ENCODE measurements around the gene CS. TPM values are rescaled to one million over a fixed set of nuclear protein-coding genes. Genes with fewer than 3 reads are reported as not detected.

The CS gene
- total RNA-seq, 1 experiment from 2014 or later = 250 TPM

- no peaks in the 10 kb centered on the region for H3K9me3 ChIP-seq (ENCODE audit: control insufficient read depth, low read depth, low read length)
- TF ChIP-seq CTCF (conservative IDR thresholded peaks at IDR 0.05) = no peak
- H3K36me3 Mint-ChIP-seq (ENCODE audit: insufficient read depth in 1 of 3, low read depth in 3 of 3) = peaks cover 50 to 87% (median 80%) of the 10 kb centered on the region in 3 experiments; a peak in 6 of 7 replicates
These were observed 52.2 kb downstream of the CS start for GRCh38 chr12:56247923-56248322.

More at GRCh38 chr12:56247923-56248322, 52.2 kb downstream of the CS start:
- Mint-ChIP-seq H3K4me1 (no peaks in the 10 kb centered on the region), H3K27me3 (ENCODE audit: low read depth) (no peaks in the 10 kb centered on the region), H3K9me3 (no peaks in the 10 kb centered on the region; a peak in 1 of 5 replicates), H3K4me3 (no peak overlapping the region), H3K27ac (no peak overlapping the region)
- H3K4ac ChIP-seq (ENCODE audit: low read depth, low read length) = no peak overlapping the region
- no peak overlapping the region for H3K4me2 ChIP-seq (ENCODE audit: insufficient read depth, insufficient read length, low read length)
- no peak overlapping the region for H4K5ac ChIP-seq (ENCODE audit: insufficient read length, low read depth, low read length)
- no peak overlapping the region for H2BK15ac ChIP-seq (ENCODE audit: low read depth, low read length)
- WGBS (ENCODE audit: extremely low coverage, insufficient read length, low lambda C conversion rate) = no CpG with 5 or more reads among the region's 16 CpGs
- no peak overlapping the region for H2BK20ac ChIP-seq (ENCODE audit: low read depth, low read length, poor library complexity, severe bottlenecking)
- H2BK12ac ChIP-seq (ENCODE audit: insufficient read length, low read depth, low read length) = no peak overlapping the region
- H3K4me1 ChIP-seq (ENCODE audit: insufficient read depth, low read length) = no peaks in the 10 kb centered on the region
- peak; percentile 27 for DNase-seq
- H3K23me2 ChIP-seq (ENCODE audit: insufficient read length, low read depth, low read length, poor library complexity, severe bottlenecking) = no peaks in the 10 kb centered on the region
- no peak overlapping the region for H3K27ac ChIP-seq (ENCODE audit: insufficient read length, low read depth, low read length)
- H2AFZ ChIP-seq (ENCODE audit: low read length) = no peak overlapping the region
- no peak overlapping the region for H2BK120ac ChIP-seq (ENCODE audit: low read depth, low read length, poor library complexity, severe bottlenecking)
- no peak overlapping the region for H3K23ac ChIP-seq (ENCODE audit: insufficient read length, low read depth, low read length)
- no peak overlapping the region for H3K18ac ChIP-seq (ENCODE audit: insufficient read length, low read depth, low read length)
- no peak overlapping the region for H4K91ac ChIP-seq (ENCODE audit: insufficient read length, low read depth, low read length)
- H4K8ac ChIP-seq (replicated peaks; ENCODE audit: insufficient read length, low read depth, low read length) = no peak overlapping the region
- H2BK5ac ChIP-seq (ENCODE audit: insufficient read length, low read length) = no peak overlapping the region
- no peak overlapping the region for H3K14ac ChIP-seq (ENCODE audit: insufficient read depth, low read length)
- no peak overlapping the region for H3K9ac ChIP-seq (ENCODE audit: extremely low read depth, insufficient read length, low read length)
- H3K79me2 ChIP-seq (ENCODE audit: insufficient read depth, low read length) = no peaks in the 10 kb centered on the region
- H3K79me1 ChIP-seq (ENCODE audit: insufficient read depth, low read depth, low read length, poor library complexity, severe bottlenecking) = no peaks in the 10 kb centered on the region
- H3K56ac ChIP-seq (ENCODE audit: insufficient read length, low read depth, low read length) = no peak overlapping the region
- H3K27me3 ChIP-seq (ENCODE audit: insufficient read depth, low read length) = no peaks in the 10 kb centered on the region
- no peak overlapping the region for H2AK5ac ChIP-seq (ENCODE audit: insufficient read length, low read length)
- no peak overlapping the region for H3T11ph ChIP-seq (ENCODE audit: low read length)
- peaks cover 2% of the 10 kb centered on the region for H4K20me1 ChIP-seq (ENCODE audit: control insufficient read depth, insufficient read depth, insufficient read length)

Data from H9 (cell line).